Urothelium cell line (cell line): ENCODE results near the gene CPEB1.

Experiments
- DNase-seq: peaks from one replicate; pipeline ENCODE4 v3.0.0; 2011; ENCODE audit warnings: low spot score, mixed read lengths
- FAIRE-seq: peaks from 2 replicates; lab custom pipeline; 2011; peaks lifted over from hg19 to GRCh38; lab: Jason Lieb, UNC

Gene CPEB1

GRCh38 chr15:82595766-82596165, 51.4 kb downstream of the CPEB1 start:
- DNase-seq (no peak), FAIRE-seq (no peak)

DNA sequence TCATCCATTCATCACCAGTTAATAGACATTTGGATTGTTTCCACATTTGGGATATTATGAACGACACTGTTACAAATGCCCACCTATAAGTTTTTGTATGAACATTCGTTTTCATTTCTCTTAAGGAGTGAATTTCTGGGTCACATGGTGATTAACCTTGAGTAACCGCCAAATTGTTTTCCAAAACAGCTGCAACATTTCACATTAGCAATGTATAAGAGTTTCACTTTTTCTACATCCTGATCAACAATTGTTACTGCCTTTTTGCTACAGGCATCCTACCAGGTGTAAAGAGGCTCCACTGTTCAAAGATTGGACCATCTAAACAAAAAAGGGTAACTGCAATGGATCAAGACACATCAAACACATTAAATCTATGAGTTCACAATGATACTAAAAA, 52.0 kb downstream of the CPEB1 start:
- DNase-seq (no peak), FAIRE-seq (no peak)

- FAIRE-seq, result no peak
These were observed 59.4 kb downstream of the CPEB1 start for GRCh38 chr15:82587805-82588204.

GRCh38 chr15:82585072-82585471, 62.1 kb downstream of the CPEB1 start:
- peak; percentile 47 for DNase-seq
- no peak for FAIRE-seq

More at GRCh38 chr15:82587805-82588204, 59.4 kb downstream of the CPEB1 start:
- DNase-seq, result no peak

GRCh38 chr15:82580713-82581112, 66.5 kb downstream of the CPEB1 start:
- DNase-seq (no peak), FAIRE-seq (no peak)

- no peak for FAIRE-seq
- no peak for DNase-seq
These were observed 71.8 kb downstream of the CPEB1 start for GRCh38 chr15:82575335-82575734.

DNA sequence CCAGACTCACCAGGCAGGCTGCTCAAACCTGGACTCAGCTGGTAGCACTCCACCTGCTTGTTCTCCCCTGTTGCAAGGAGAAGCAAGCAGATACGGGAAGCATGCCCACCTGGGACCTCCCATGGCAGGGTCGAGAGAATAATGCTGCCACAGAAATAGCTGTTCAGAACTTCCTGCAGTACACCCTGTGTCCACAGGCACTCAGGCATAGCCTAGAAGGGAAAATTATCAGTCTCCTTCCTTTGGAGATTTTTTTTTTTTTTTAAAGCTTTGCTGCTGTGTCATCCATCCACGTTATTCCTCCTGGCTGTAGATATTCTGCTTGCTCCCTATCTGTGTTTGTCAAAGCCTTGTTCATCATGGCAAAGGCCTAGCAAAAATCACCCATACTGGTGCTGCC, 74.2 kb downstream of the CPEB1 start:
- DNase-seq (no peak), FAIRE-seq (no peak)

GRCh38 chr15:82572311-82572710, 74.9 kb downstream of the CPEB1 start:
- FAIRE-seq (peak; percentile 42), DNase-seq (peak; percentile 28)

DNA sequence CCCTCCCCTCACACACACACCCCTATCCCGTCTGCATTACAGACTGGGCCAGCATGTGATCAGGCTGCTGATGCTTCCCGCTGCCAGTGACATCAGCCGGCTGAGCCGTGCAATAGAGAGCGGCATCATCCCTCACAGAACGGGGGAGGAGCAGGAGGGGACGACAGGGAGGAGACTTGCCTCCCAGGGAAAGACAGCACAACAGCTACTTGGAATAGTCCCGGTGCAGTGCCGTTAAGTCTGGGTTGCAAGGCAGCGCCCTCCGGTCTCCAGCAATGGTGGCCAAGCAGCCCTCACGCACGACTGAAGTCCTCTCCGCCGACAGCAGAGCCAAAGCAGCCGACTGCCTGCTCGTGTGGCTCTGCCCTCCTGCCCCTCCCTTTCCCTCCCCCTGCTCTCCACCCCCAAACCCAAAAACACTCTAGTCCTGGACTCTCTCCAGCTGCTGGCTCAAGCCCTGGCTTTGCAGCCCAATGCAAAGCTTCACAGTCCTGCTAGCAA, 75.4 kb downstream of the CPEB1 start:
- DNase-seq (peak; percentile 83), FAIRE-seq (peak; percentile 77)

- no peak for DNase-seq
These were observed 76.2 kb downstream of the CPEB1 start for GRCh38 chr15:82570721-82571508.

DNA sequence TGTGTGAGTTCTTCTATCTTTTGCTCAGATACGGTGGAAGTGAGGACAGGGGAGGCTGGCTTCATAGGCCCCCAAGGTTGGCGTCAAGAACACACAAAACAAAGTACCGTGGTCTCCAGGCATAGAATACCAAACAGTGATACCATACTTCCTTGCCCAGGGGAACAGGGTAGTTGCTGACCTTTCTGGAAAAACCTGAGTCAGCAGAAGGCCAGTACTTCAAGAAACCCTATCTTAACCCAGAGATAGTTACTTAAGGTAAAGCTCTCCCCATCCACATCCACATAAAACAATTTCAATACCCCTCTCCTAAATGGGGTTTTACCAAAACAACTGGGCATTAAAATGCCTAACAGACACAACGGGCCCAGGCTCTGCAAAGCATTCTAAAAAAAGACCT, 77.3 kb downstream of the CPEB1 start:
- FAIRE-seq (no peak), DNase-seq (no peak)

More at GRCh38 chr15:82570721-82571508, 76.2 kb downstream of the CPEB1 start:
- FAIRE-seq, result no peak

DNA sequence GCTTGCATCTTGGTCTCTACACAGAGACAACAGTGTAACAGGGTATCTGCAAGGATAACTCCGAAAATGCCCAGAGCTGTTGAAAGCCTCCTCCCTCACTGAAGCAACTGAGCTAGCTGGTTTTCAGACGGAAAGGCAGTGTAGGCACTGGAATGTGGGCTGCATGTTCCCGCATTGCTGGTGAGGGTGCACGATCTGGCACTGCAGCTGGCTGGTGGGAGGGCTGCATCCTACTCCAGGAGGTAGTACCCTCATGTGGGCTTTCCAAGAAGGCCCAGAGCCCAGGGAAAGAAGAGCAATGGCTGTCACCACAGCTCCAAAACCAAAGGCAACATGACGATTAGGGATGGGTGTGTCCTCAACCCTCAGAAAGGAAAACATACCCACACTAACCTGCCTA, 78.2 kb downstream of the CPEB1 start:
- DNase-seq (no peak), FAIRE-seq (no peak)

GRCh38 chr15:82567661-82568060, 79.5 kb downstream of the CPEB1 start:
- DNase-seq (no peak), FAIRE-seq (no peak)

- DNase-seq (no peak), FAIRE-seq (no peak)
These were observed 80.5 kb downstream of the CPEB1 start for GRCh38 chr15:82566690-82567089.

- no peak for DNase-seq
- no peak for FAIRE-seq
These were observed 88.7 kb downstream of the CPEB1 start for GRCh38 chr15:82558502-82558901.

DNA sequence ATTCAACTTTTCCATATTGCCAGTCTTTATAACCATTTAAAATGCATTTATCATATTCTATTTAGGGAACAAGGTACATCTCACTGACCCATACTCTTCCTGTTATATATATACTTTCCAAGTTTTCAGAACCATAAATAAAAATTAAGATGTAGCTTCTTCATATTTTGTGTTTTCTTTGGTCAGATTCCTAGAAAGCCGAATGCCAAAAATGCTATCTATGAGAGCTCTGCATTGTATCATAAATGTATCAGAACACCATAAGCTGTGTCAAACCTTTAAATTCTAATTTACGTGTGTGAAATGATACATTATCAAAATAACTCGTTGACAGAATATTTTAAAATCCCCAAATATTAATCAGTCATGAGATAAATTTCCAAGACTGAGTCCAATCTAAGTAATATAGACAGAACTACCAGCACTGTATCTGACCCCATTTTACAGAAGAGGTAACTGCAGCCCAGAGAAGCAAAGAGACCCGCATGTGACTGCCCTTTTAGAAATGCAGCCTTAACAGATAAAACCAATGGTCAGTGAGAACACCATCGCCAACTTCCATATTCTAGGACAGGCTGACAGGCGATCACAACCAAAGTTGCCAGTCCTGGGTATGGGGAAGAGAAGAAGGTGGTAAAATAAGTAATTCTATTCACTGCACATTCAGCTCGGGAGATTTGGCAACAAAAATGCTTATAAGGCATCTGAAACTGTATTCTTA, 90.7 kb downstream of the CPEB1 start:
- no peak for DNase-seq
- no peak for FAIRE-seq

DNA sequence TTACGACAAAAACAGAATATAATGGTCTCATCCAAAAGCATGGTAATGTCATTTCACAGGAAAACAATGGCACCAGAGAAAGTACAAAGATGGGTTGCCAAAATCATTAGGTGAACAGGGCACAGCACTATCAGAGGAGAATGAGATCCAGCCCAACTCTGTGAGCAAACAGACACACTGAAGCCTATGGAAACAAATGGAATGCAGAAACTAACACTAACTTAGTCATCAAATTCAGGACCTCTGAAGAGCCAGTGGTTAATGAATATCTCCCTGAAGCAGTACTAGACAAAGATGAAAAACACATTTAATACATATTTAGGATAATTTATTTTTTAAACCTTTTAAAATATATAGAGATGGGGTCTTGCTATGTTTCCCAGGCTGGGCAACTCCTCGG, 92.3 kb downstream of the CPEB1 start:
- no peak for DNase-seq
- no peak for FAIRE-seq

GRCh38 chr15:82554351-82554750, 92.8 kb downstream of the CPEB1 start:
- no peak for DNase-seq
- no peak for FAIRE-seq

DNA sequence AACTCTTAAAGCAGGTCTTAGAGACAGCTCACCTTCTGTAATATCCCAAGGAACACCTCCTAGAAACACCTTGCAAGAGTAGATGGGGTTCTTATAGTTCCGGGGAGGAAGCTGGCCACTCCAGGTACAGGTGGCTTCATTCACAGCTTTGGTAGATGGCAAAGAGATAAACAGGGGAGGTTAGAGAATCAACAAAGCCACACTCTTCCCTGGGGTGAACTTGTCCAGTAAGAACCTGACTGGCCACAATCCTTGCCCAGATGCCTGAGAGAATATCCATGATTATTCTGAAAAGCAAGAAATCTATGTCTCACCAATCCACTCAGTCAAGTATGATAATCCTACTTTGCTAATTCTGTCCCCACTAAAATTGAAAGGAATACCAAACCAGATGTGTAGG, 93.3 kb downstream of the CPEB1 start:
- no peak for FAIRE-seq
- no peak for DNase-seq

DNA sequence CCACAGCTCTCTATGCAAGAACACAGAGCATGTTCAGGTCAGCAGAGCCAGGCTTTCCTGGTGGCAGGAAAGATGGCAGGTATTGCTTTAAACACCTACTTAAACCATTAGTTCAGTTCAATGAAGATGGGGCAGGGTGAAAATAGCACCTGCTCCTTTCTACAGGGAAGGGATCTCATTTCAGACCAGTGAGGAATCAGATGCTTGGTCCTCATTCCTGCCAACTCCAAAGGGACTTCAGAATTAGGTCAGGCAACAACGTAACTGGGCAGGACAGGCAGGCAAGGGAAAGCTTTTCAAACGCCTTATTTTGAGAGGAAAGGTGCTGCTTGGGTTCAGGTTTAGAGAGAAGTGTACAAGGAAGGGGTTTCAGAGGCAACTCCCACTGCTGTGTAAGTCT, 94.3 kb downstream of the CPEB1 start:
- DNase-seq (no peak), FAIRE-seq (no peak)

DNA sequence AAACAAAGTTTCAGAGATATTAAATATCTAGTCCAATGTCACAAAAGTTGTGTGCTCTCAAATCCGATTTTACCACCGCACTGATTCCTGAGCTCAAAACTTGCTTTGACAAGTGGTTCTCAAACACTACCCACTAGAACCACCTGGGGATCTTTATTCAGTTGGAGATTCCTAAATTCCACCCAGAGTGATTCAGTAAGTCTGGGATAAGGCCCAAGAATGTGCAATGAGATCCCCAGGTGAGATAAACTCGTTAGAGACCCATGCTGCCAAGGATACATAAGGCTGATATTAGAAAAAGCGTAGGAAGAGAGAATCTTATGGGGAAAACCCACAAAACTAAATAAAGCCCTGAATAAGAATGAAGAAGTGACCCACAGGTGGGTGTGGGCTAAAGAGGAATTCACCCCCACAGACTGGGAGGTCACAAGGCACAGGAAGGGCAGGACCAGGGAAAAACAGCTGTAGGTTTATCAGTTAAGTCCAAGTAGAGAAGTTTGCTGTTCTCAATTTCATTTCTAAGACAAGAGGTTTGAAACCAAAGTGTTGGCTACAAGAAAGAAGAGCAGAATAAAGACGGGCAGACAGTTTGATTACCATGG, 95.4 kb downstream of the CPEB1 start:
- no peak for DNase-seq
- no peak for FAIRE-seq

- DNase-seq (no peak), FAIRE-seq (no peak)
These were observed 97.9 kb downstream of the CPEB1 start for GRCh38 chr15:82549199-82549665.
